Liver (tissue), 9 donors: Measurements from ENCODE around the gene ANO7. TPM values are rescaled to one million over a fixed set of nuclear protein-coding genes. Genes with fewer than 3 reads are reported as not detected.

Experiments
- DNase-seq: peaks from one replicate; pipeline ENCODE4 v3.0.0-alpha.2; 2017; ENCODE audit warnings: low spot score
- H3K27ac ChIP-seq, 2 donors: one replicate each; pipeline ENCODE4 v1.7.0; 2013; ENCODE audit warnings: inconsistent platforms in 2 of 2, low read length in 2 of 2, control low read depth in 1 of 2, low read depth in 1 of 2, mild to moderate bottlenecking in 1 of 2
- H3K27me3 ChIP-seq, 4 donors: one replicate each; pipeline versions ENCODE4 v1.6.1 to v1.7.0; 2013; ENCODE audit warnings: low read length in 3 of 4, inconsistent platforms in 1 of 4, mild to moderate bottlenecking in 1 of 4, moderate library complexity in 1 of 4; ENCODE audit not compliant: control insufficient read depth in 4 of 4, insufficient read depth in 4 of 4
- H3K36me3 ChIP-seq, 4 donors: one replicate each; pipeline versions ENCODE4 v1.6.1 to v1.7.0; 2013; ENCODE audit warnings: low read length in 3 of 4, mild to moderate bottlenecking in 3 of 4, low read depth in 1 of 4, moderate library complexity in 1 of 4; ENCODE audit not compliant: control insufficient read depth in 4 of 4, insufficient read depth in 3 of 4
- H3K4me1 ChIP-seq, 4 donors: one replicate each; pipeline versions ENCODE4 v1.6.1 to v1.7.0; 2013; ENCODE audit warnings: low read length in 3 of 4, mild to moderate bottlenecking in 3 of 4, moderate library complexity in 1 of 4; ENCODE audit not compliant: control insufficient read depth in 4 of 4, insufficient read depth in 4 of 4
- H3K4me3 ChIP-seq, 3 donors: one replicate each; pipeline versions ENCODE4 v1.6.1 to v1.7.0; 2013; ENCODE audit warnings: low read length in 3 of 3, control low read depth in 1 of 3, low read depth in 1 of 3, mild to moderate bottlenecking in 1 of 3
- H3K9ac ChIP-seq, 2 donors: one replicate each; pipeline ENCODE4 v1.7.0; 2013; ENCODE audit warnings: low read length in 2 of 2, mild to moderate bottlenecking in 2 of 2, moderate library complexity in 2 of 2, control low read depth in 1 of 2, low read depth in 1 of 2
- H3K9me3 ChIP-seq, 4 donors: one replicate each; pipeline versions ENCODE4 v1.6.1 to v1.7.0; 2013; ENCODE audit warnings: low read length in 3 of 4; ENCODE audit not compliant: control insufficient read depth in 4 of 4
- CTCF ChIP-seq: fragments of 150-350 bp; IDR thresholded peaks from 2 replicates; pipeline ENCODE4 v1.5.1; 2017; ENCODE audit warnings: improper control_type of control experiment, low read depth, low read length; ENCODE audit not compliant: missing input control
- EGR1 ChIP-seq, 2 donors: IDR thresholded peaks; 2 replicates each; pipeline ENCODE4 v1.6.1; 2016 to 2018; ENCODE audit warnings: antibody characterized with exemption in 2 of 2, low read depth in 2 of 2
- FOXA1 ChIP-seq: IDR thresholded peaks from 2 replicates; pipeline ENCODE4 v1.6.1; 2016; ENCODE audit warnings: antibody characterized with exemption
- FOXA2 ChIP-seq: IDR thresholded peaks from 2 replicates; pipeline ENCODE4 v1.6.1; 2016; ENCODE audit warnings: antibody characterized with exemption
- HNF4A ChIP-seq, 2 donors: conservative IDR thresholded peaks; 2 replicates each; pipeline ENCODE4 v1.6.1; 2016; ENCODE audit warnings: antibody characterized with exemption in 2 of 2, mild to moderate bottlenecking in 2 of 2
- HNF4G ChIP-seq: IDR thresholded peaks from 2 replicates; pipeline ENCODE4 v1.6.1; 2016; ENCODE audit warnings: antibody characterized with exemption
- JUND ChIP-seq, 2 donors: IDR thresholded peaks; 2 replicates each; pipeline ENCODE4 v1.6.1; 2016; ENCODE audit warnings: antibody characterized with exemption in 2 of 2
- NR2F2 ChIP-seq: IDR thresholded peaks from 2 replicates; pipeline ENCODE4 v1.6.1; 2016; ENCODE audit warnings: antibody characterized with exemption
- RAD21 ChIP-seq, 2 donors: IDR thresholded peaks; 2 replicates each; pipeline ENCODE4 v1.6.1; 2016; ENCODE audit warnings: antibody characterized with exemption in 2 of 2, mild to moderate bottlenecking in 2 of 2
- SP1 ChIP-seq: IDR thresholded peaks from 2 replicates; pipeline ENCODE4 v1.6.1; 2018; ENCODE audit warnings: antibody characterized with exemption, mild to moderate bottlenecking
- TAF1 ChIP-seq: conservative IDR thresholded peaks from 2 replicates; pipeline ENCODE4 v1.6.1; 2016; ENCODE audit warnings: antibody characterized with exemption, mild to moderate bottlenecking
- YY1 ChIP-seq: IDR thresholded peaks from 2 replicates; pipeline ENCODE4 v1.6.1; 2016; ENCODE audit warnings: antibody characterized with exemption, mild to moderate bottlenecking
- ZBTB33 ChIP-seq: IDR thresholded peaks from 2 replicates; pipeline ENCODE4 v1.6.1; 2016; ENCODE audit warnings: antibody characterized with exemption
- WGBS: extraction: QIAGEN DNeasy Blood & Tissue Kit; methylation state at CpG from one replicate; pipeline ENCODE4 v1.1.7; 2013; 5-methylcytosine and 5-hydroxymethylcytosine counted together
- polyA plus RNA-seq, 2 donors: library from polyadenylated mRNA; stranded (reverse) in 1 of 2; unstranded in 1 of 2; fragments of 200-250 nt in 1 of 2; fragments of >200 nt in 1 of 2; fragmentation: Nextera tagmentation in 1 of 2; extraction: Ambion mirVana in 1 of 2; gene quantifications; one replicate each; pipeline versions ENCODE4 v1.2.1 to v1.2.3, GENCODE V29; 2013 to 2015
- total RNA-seq, 2 donors: library from RNA; depleted of rRNA; stranded (reverse); fragments of >200 nt; gene quantifications; one replicate each; pipeline ENCODE4 v1.2.3, GENCODE V29; 2014
- TF ChIP-seq, protein P1 (sequence below): IDR thresholded peaks from 2 replicates; pipeline ENCODE4 v1.6.1; 2016; ENCODE audit warnings: antibody characterized with exemption
- TF ChIP-seq, protein P2 (sequence below): IDR thresholded peaks from 2 replicates; pipeline ENCODE4 v1.6.1; 2016; ENCODE audit warnings: antibody characterized with exemption, mild to moderate bottlenecking
- TF ChIP-seq, protein P3 (sequence below): IDR thresholded peaks from 2 replicates; pipeline ENCODE4 v1.6.1; 2016; ENCODE audit warnings: antibody characterized with exemption
- donor health status: healthy.
- donor health status: healthy.
- donor health status: healthy.
- donor health status: healthy.
- donor health status: healthy.

Gene ANO7
- total and polyA plus RNA-seq, 4 donors, result 0.25 to 0.70 (median 0.45) TPM

DNA sequence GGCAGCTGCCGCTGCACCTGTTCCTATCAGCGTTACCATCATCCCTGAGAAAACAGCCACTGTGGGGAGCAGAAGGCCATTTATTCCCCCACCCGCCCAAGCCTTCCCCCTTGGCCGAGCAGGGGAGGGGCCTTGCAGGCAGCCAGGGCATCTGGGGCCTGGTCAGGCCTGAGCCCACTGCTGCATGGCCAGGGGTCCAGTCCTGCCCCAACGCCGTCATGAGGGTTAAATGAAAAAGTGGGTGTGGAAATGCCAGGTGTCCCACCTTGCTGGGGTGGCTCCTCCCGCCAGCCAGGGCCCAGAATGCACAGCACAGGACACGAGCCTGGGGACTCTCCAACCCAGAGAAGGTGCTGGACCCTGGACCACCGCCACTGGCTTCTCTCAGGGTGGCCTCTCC, 14.2 kb downstream of the ANO7 start:
- H3K4me1 ChIP-seq, result no peaks in the 10 kb centered on the region
- WGBS, result 93% methylated on average over 9 of the region's 9 CpGs
- H3K4me3 ChIP-seq, result no peak overlapping the region
- TF ChIP-seq RAD21 (IDR thresholded peaks at IDR 0.05), result no peak
- TF ChIP-seq HNF4G, result no peak
- TF ChIP-seq HNF4A (conservative IDR thresholded peaks at IDR 0.05), result no peak
- TF ChIP-seq, protein P1, sequence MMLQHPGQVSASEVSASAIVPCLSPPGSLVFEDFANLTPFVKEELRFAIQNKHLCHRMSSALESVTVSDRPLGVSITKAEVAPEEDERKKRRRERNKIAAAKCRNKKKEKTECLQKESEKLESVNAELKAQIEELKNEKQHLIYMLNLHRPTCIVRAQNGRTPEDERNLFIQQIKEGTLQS, result no peak
- no peak for TF ChIP-seq ZBTB33
- TF ChIP-seq, protein P2, sequence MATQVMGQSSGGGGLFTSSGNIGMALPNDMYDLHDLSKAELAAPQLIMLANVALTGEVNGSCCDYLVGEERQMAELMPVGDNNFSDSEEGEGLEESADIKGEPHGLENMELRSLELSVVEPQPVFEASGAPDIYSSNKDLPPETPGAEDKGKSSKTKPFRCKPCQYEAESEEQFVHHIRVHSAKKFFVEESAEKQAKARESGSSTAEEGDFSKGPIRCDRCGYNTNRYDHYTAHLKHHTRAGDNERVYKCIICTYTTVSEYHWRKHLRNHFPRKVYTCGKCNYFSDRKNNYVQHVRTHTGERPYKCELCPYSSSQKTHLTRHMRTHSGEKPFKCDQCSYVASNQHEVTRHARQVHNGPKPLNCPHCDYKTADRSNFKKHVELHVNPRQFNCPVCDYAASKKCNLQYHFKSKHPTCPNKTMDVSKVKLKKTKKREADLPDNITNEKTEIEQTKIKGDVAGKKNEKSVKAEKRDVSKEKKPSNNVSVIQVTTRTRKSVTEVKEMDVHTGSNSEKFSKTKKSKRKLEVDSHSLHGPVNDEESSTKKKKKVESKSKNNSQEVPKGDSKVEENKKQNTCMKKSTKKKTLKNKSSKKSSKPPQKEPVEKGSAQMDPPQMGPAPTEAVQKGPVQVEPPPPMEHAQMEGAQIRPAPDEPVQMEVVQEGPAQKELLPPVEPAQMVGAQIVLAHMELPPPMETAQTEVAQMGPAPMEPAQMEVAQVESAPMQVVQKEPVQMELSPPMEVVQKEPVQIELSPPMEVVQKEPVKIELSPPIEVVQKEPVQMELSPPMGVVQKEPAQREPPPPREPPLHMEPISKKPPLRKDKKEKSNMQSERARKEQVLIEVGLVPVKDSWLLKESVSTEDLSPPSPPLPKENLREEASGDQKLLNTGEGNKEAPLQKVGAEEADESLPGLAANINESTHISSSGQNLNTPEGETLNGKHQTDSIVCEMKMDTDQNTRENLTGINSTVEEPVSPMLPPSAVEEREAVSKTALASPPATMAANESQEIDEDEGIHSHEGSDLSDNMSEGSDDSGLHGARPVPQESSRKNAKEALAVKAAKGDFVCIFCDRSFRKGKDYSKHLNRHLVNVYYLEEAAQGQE, result no peak
- no peak for TF ChIP-seq TAF1
- no peak for TF ChIP-seq FOXA2
- TF ChIP-seq SP1, result no peak
- TF ChIP-seq YY1, result no peak
- no peak for TF ChIP-seq CTCF
- no peak for TF ChIP-seq FOXA1
- TF ChIP-seq EGR1 (IDR thresholded peaks at IDR 0.05; ENCODE audit: low read depth in 2 of 2), result no peak
- TF ChIP-seq, protein P3, sequence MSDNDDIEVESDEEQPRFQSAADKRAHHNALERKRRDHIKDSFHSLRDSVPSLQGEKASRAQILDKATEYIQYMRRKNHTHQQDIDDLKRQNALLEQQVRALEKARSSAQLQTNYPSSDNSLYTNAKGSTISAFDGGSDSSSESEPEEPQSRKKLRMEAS, result no peak
- TF ChIP-seq NR2F2, result no peak
- no peak for TF ChIP-seq JUND (IDR thresholded peaks at IDR 0.05)
- H3K9me3 ChIP-seq, result no peaks in the 10 kb centered on the region
- DNase-seq, result no peak
- H3K27me3 ChIP-seq, result no peaks in the 10 kb centered on the region
- no peaks in the 10 kb centered on the region for H3K36me3 ChIP-seq
- H3K9ac ChIP-seq, result no peak overlapping the region
- no peak overlapping the region for H3K27ac ChIP-seq
